Mammary epithelial cell (primary cell): ENCODE results near the gene MTRF1.

Experiments
- EZH2 ChIP-seq: IDR thresholded peaks from 2 replicates; pipeline ENCODE4 v1.6.1; 2012; ENCODE audit warnings: low read length, inconsistent platforms, borderline replicate concordance
- TF ChIP-seq, protein P1 (sequence below), 2 donors: IDR thresholded peaks in 1 of 2; conservative IDR thresholded peaks in 1 of 2; 2 replicates each; pipeline ENCODE4 v1.5.1; 2011 to 2012; ENCODE audit warnings: inconsistent platforms in 2 of 2, low read length in 2 of 2, mild to moderate bottlenecking in 2 of 2, control low read depth in 1 of 2, low read depth in 1 of 2; ENCODE audit not compliant: insufficient read depth in 1 of 2; ENCODE audit errors: extremely low read depth in 1 of 2

- TF ChIP-seq, protein P1, sequence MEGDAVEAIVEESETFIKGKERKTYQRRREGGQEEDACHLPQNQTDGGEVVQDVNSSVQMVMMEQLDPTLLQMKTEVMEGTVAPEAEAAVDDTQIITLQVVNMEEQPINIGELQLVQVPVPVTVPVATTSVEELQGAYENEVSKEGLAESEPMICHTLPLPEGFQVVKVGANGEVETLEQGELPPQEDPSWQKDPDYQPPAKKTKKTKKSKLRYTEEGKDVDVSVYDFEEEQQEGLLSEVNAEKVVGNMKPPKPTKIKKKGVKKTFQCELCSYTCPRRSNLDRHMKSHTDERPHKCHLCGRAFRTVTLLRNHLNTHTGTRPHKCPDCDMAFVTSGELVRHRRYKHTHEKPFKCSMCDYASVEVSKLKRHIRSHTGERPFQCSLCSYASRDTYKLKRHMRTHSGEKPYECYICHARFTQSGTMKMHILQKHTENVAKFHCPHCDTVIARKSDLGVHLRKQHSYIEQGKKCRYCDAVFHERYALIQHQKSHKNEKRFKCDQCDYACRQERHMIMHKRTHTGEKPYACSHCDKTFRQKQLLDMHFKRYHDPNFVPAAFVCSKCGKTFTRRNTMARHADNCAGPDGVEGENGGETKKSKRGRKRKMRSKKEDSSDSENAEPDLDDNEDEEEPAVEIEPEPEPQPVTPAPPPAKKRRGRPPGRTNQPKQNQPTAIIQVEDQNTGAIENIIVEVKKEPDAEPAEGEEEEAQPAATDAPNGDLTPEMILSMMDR (conservative IDR thresholded peaks at IDR 0.05 in 1 of 2, IDR thresholded peaks at IDR 0.05 in 1 of 2; ENCODE audit: extremely low read depth in 1 of 2, insufficient read depth in 1 of 2, low read depth in 1 of 2, low read length in 2 of 2), result no peak
- no peak for TF ChIP-seq EZH2
These were observed 39.4 kb upstream of the MTRF1 start for GRCh38 chr13:41302743-41303142.
